GM21825 (cell line): ENCODE results near the gene LAMA2.

Experiments used
- ATAC-seq: cut with Tn5 transposase; IDR thresholded peaks from one replicate; pipeline ENCODE4 v1.9.1; 2021; ENCODE audit warnings: mild to moderate bottlenecking, moderate library complexity; ENCODE audit not compliant: unreplicated experiment

Gene LAMA2, protein sequence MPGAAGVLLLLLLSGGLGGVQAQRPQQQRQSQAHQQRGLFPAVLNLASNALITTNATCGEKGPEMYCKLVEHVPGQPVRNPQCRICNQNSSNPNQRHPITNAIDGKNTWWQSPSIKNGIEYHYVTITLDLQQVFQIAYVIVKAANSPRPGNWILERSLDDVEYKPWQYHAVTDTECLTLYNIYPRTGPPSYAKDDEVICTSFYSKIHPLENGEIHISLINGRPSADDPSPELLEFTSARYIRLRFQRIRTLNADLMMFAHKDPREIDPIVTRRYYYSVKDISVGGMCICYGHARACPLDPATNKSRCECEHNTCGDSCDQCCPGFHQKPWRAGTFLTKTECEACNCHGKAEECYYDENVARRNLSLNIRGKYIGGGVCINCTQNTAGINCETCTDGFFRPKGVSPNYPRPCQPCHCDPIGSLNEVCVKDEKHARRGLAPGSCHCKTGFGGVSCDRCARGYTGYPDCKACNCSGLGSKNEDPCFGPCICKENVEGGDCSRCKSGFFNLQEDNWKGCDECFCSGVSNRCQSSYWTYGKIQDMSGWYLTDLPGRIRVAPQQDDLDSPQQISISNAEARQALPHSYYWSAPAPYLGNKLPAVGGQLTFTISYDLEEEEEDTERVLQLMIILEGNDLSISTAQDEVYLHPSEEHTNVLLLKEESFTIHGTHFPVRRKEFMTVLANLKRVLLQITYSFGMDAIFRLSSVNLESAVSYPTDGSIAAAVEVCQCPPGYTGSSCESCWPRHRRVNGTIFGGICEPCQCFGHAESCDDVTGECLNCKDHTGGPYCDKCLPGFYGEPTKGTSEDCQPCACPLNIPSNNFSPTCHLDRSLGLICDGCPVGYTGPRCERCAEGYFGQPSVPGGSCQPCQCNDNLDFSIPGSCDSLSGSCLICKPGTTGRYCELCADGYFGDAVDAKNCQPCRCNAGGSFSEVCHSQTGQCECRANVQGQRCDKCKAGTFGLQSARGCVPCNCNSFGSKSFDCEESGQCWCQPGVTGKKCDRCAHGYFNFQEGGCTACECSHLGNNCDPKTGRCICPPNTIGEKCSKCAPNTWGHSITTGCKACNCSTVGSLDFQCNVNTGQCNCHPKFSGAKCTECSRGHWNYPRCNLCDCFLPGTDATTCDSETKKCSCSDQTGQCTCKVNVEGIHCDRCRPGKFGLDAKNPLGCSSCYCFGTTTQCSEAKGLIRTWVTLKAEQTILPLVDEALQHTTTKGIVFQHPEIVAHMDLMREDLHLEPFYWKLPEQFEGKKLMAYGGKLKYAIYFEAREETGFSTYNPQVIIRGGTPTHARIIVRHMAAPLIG (N-terminal part only)

GRCh38 chr6:128882991-128883611 lies at the start of gene LAMA2:
Gene LAMA2, plus strand, starts transcription at chr6:128883138. Its CDS starts 108 bp downstream, at chr6:128883246.
- no peak for ATAC-seq

GRCh38 chr6:128836761-128837160 lies 46.2 kb upstream of the LAMA2 start:
- no peak for ATAC-seq

GRCh38 chr6:128841518-128841917 lies 41.4 kb upstream of the LAMA2 start:
- no peak for ATAC-seq

- no peak for ATAC-seq
Observed at GRCh38 chr6:128844598-128844997, 38.3 kb upstream of the LAMA2 start.

- ATAC-seq = no peak
Observed at GRCh38 chr6:128847431-128848210, 35.3 kb upstream of the LAMA2 start.

GRCh38 chr6:128848212-128848935 lies 34.6 kb upstream of the LAMA2 start:
- no peak for ATAC-seq

DNA sequence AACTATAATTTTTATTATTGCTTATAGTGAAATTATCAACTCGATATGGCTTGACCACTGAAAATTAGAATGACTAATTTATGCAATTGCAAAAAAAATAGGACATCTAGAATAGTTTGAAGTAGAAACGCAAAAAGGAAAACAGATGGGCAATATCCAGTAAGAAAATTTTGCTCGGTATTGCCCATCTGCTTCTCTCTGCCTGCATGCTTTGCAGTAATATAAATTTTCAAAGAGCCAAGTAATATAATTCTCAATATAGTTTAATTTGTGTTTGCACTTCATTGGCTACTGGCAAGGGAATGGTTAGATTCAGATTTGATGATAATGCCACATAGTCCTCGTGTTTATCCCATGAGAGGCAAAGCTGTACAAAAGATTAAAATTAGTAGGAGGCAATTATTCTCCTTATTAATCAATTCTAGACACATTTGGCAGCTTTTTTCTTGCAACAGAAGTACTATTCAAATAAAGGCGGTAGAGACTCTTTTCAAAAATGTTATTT lies 27.3 kb upstream of the LAMA2 start:
- no peak for ATAC-seq

DNA sequence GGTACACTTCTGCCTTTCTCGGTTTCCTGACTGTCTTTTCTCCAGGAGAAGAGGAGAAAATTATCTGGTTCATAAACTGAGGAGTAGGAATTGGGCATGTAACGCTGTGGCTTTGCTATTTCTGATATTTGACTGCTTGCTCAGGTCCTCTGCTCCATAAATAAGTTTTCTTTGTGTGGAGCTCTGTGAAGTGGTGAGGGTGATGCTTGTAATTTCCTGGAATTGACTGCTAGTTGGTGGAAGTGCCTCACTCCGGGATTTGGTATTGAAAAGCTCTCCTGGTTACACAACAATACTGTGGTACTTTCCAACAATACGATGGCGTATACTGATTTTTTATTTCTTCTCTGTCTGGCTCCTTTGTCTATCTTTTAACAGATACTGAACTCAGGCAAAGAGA lies 25.1 kb upstream of the LAMA2 start:
- ATAC-seq = no peak

GRCh38 chr6:128860782-128861181 lies 22.2 kb upstream of the LAMA2 start:
- ATAC-seq = no peak

- no peak for ATAC-seq
Observed at GRCh38 chr6:128863983-128864382, 19.0 kb upstream of the LAMA2 start.

DNA sequence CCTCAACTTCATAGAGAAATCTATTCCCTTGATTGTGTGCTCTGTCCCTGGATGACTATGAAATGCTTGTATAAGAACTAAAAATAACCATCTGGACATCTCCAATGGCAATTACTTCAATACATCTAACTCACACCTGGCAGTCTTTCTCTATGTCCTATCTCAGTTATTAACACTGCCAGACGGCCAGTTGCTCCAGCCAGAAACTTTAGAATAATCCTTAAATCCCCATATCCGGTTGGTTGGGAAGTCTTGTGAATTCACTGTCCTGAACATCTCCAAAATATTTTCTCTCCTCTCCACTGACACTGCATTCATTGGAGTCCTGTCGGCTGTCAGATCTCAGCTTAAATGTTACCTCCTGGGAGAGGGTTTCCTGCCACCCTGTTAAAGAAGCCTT lies 12.2 kb upstream of the LAMA2 start:
- no peak for ATAC-seq

- ATAC-seq = no peak
Observed at GRCh38 chr6:128874863-128875262, 8.1 kb upstream of the LAMA2 start.

DNA sequence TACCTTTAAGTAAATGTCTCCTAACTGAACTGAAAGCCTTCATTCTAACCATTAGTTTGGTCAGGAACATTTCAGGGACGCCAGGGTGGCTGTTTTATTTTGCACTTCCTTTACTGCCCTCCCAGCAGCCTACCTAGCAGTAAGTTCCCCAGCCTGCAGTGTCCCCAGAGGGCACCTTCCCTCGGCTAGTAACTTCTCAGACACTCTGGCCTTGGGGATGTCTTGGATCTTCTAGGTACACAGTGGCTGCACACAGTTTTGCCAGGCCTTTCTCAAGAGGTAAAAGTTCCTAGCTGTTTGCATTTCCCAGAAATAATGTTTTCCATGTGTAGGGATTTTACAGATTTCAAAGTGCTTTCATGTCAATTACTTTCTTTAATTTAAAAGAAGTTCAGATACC lies 378 bp upstream of the LAMA2 start:
- ATAC-seq = no peak

DNA sequence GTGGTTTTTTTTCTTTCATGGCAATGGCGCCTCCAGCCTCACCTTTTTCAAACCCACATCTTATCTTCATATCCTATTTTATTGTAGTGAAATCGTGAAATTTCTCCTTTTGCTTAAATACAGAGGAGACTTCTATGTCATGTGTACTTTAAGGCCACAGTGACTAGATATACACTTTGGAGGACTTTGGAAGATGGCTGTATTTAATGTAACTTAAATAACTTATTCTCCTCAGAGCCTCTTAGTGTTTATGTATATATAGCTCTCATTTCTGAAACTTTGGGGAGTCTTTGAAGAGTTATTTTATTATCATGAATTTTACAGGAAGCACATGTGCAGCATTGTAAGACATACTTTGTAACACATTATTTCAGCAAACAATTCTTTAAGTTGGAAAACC lies 968 bp downstream of the LAMA2 start:
- no peak for ATAC-seq

GRCh38 chr6:128885381-128885780 lies 2.4 kb downstream of the LAMA2 start:
- no peak for ATAC-seq

DNA sequence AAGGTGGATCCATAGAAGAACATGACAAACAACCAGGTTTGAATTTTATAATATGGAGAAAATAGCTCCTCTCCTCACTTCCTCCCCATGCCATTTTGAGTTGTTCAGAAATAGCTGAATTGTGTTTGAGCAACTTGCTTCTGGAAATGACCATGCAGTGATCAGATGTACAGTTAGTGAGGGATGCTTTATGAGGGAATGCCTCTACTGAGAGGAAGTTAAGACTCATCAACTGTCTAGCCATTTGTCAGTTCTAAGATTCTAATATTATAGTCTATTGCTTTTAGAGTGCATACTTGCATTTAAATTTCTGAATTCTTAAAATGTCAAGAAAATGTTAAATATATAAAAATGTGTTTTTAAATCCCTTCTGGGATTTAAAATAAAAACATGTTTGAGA lies 3.8 kb downstream of the LAMA2 start:
- ATAC-seq = no peak

DNA sequence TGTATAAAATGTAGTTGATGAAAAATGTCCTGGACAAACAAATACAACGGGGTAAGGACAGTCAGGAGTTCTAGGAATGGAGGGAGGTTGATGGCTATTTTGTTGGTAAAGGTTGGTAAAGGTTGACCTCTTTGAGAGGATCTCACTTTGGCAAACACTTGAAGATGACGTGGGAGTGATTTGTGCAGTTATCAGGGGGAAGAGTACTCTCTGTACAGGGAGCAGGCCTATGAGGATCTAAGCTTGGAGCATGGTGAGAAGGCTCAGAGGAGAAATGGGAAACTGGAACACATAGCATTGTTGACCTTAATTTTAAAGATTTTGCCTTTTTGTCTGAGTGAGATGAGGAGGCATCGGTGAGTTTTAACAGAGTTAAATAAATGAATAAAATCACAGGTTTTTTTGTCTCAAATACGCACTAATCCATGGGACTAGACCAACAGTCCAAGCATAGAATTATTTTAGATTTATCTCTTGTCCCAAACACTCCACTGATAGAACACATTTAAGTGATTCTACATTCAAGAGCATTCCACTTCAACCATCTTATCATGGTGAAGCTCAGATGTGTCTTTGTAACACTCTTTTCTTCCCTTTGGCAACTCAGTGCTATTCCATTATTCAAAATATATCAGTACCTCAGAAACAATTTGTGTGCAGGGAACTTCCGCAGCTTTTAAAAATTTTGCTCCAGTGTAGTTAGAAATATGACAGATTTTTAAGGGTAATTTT lies 5.7 kb downstream of the LAMA2 start:
- ATAC-seq = no peak

GRCh38 chr6:128889870-128890269 lies 6.9 kb downstream of the LAMA2 start:
- ATAC-seq = no peak
